CD4-positive, alpha-beta memory T cell (primary cell): ENCODE measurements around the gene MCTP2. TPM values are rescaled to one million over a fixed set of nuclear protein-coding genes. Genes with fewer than 3 reads are reported as not detected.

Experiments
- CTCF ChIA-PET: fragments of 350-600 bp; sonication (Branson Sonifier 250); formaldehyde crosslinking; loops from one replicate; lab custom pipeline; 2021; ENCODE audit warnings: inconsistent platforms; ENCODE audit not compliant: partially characterized antibody; lab: Charles Lee
- POLR2A ChIA-PET: fragments of 350-600 bp; sonication (Branson Sonifier 250); formaldehyde crosslinking; loops from one replicate; lab custom pipeline; 2021; ENCODE audit not compliant: partially characterized antibody; lab: Charles Lee
- DNase-seq, 5 donors: peaks; one replicate each; pipeline versions ENCODE4 v3.0.0 to v3.0.0-alpha.2; 2020 to 2022; ENCODE audit warnings: mixed read lengths in 1 of 5
- H3K27ac ChIP-seq: one replicate; pipeline ENCODE4 v1.7.0; 2013; ENCODE audit warnings: low read depth, low read length
- H3K27me3 ChIP-seq: 2 replicates; pipeline ENCODE4 v1.7.0; 2013; ENCODE audit warnings: mild to moderate bottlenecking, low read length, moderate library complexity; ENCODE audit not compliant: insufficient read depth
- H3K36me3 ChIP-seq: 2 replicates; pipeline ENCODE4 v1.7.0; 2013; ENCODE audit warnings: mild to moderate bottlenecking, low read length, moderate library complexity; ENCODE audit not compliant: insufficient read depth
- H3K4me1 ChIP-seq: 2 replicates; pipeline ENCODE4 v1.7.0; 2013; ENCODE audit warnings: mild to moderate bottlenecking, low read length, moderate library complexity; ENCODE audit not compliant: insufficient read depth
- H3K4me3 ChIP-seq, 2 donors: one replicate each; pipeline ENCODE4 v1.7.0; 2013; ENCODE audit warnings: low read length in 2 of 2, mild to moderate bottlenecking in 1 of 2
- H3K9me3 ChIP-seq, 2 donors: one replicate each; pipeline ENCODE4 v1.7.0; 2013; ENCODE audit warnings: low read length in 2 of 2, control low read depth in 1 of 2; ENCODE audit not compliant: control insufficient read depth in 1 of 2
- H3K27ac Mint-ChIP-seq, 7 donors: one replicate each; pipeline ENCODE4 v1.8.0; 2020 to 2021; ENCODE audit warnings: mixed read lengths in 7 of 7, mild to moderate bottlenecking in 6 of 7, inconsistent platforms in 3 of 7, moderate library complexity in 3 of 7
- H3K27me3 Mint-ChIP-seq, 2 donors: one replicate each; pipeline ENCODE4 v1.8.0; 2020 to 2021; ENCODE audit warnings: mixed read lengths in 2 of 2
- H3K36me3 Mint-ChIP-seq, 2 donors: one replicate each; pipeline ENCODE4 v1.8.0; 2020 to 2021; ENCODE audit warnings: mixed read lengths in 2 of 2, inconsistent platforms in 1 of 2, mild to moderate bottlenecking in 1 of 2
- H3K4me1 Mint-ChIP-seq, 4 donors: one replicate each; pipeline ENCODE4 v1.8.0; 2020 to 2021; ENCODE audit warnings: mixed read lengths in 4 of 4, mild to moderate bottlenecking in 1 of 4
- H3K4me3 Mint-ChIP-seq, 8 donors: one replicate each; pipeline ENCODE4 v1.8.0; 2020 to 2021; ENCODE audit warnings: mixed read lengths in 8 of 8, mild to moderate bottlenecking in 7 of 8, moderate library complexity in 6 of 8, inconsistent platforms in 3 of 8
- H3K9me3 Mint-ChIP-seq, 8 donors: one replicate each; pipeline ENCODE4 v1.8.0; 2020 to 2021; ENCODE audit warnings: mixed read lengths in 8 of 8, mild to moderate bottlenecking in 5 of 8, inconsistent platforms in 3 of 8, moderate library complexity in 1 of 8
- intact Hi-C: fragments of 100-400 bp; cut with micrococcal nuclease; formaldehyde crosslinking; loops from one replicate; pipeline ENCODE4 v1.15.1; 2023
- polyA plus RNA-seq, 2 donors: library from polyadenylated mRNA; unstranded; fragments of 300-500 nt; fragmentation: Illumina TruSeq; gene quantifications; one replicate each; pipeline ENCODE4 v1.2.3, GENCODE V29; 2021
- total RNA-seq, 2 experiments: library from RNA; stranded (reverse); gene quantifications; one replicate each; pipeline ENCODE4 v1.2.3, GENCODE V29; 2021

Gene MCTP2
- total and polyA plus RNA-seq, 4 experiments from 2014 or later = 2.0 to 19.6 (median 11.8) TPM

- Mint-ChIP-seq H3K4me3 (no peak overlapping the region), H3K27ac (no peak overlapping the region), H3K9me3 (no peaks in the 10 kb centered on the region), H3K36me3 (peaks cover 0 to 9% of the 10 kb centered on the region in 2 donors), H3K27me3 (no peaks in the 10 kb centered on the region), H3K4me1 (peaks cover 5 to 31% (median 13%) of the 10 kb centered on the region in 4 donors)
- no peak overlapping the region for H3K27ac ChIP-seq
- no peak for DNase-seq
- H3K27me3 ChIP-seq = no peaks in the 10 kb centered on the region
- no peaks in the 10 kb centered on the region for H3K4me1 ChIP-seq
- no peaks in the 10 kb centered on the region for H3K9me3 ChIP-seq
- POLR2A ChIA-PET = no interaction called here
- CTCF ChIA-PET = no interaction called here
- H3K4me3 ChIP-seq = no peak overlapping the region
- intact Hi-C loops = no loop called here
- H3K36me3 ChIP-seq = no peaks in the 10 kb centered on the region
Observed at GRCh38 chr15:94262201-94262600, 30.8 kb downstream of the MCTP2 start.

GRCh38 chr15:94263341-94264273 is 32.2 kb downstream of the MCTP2 start:
- H3K27me3 Mint-ChIP-seq = no peaks in the 10 kb centered on the region
- H3K9me3 Mint-ChIP-seq = no peaks in the 10 kb centered on the region
- ChIA-PET POLR2A (no interaction called here), CTCF (no interaction called here)
- DNase-seq = no peak
- intact Hi-C loops = no loop called here
- peaks cover 0 to 13% of the 10 kb centered on the region in 2 donors for H3K36me3 Mint-ChIP-seq
- Histone ChIP-seq H3K4me3 (no peak overlapping the region), H3K4me1 (no peaks in the 10 kb centered on the region), H3K36me3 (no peaks in the 10 kb centered on the region), H3K27ac (no peak overlapping the region), H3K27me3 (no peaks in the 10 kb centered on the region), H3K9me3 (no peaks in the 10 kb centered on the region)
- H3K4me1 Mint-ChIP-seq = peaks cover 9 to 27% (median 13%) of the 10 kb centered on the region in 4 donors
- peak overlapping the region in 1 of 7 donors; percentile 4 for H3K27ac Mint-ChIP-seq
- no peak overlapping the region for H3K4me3 Mint-ChIP-seq

GRCh38 chr15:94265009-94265408 is 33.6 kb downstream of the MCTP2 start:
- Histone ChIP-seq H3K27ac (no peak overlapping the region), H3K9me3 (no peaks in the 10 kb centered on the region), H3K4me1 (no peaks in the 10 kb centered on the region), H3K27me3 (no peaks in the 10 kb centered on the region), H3K36me3 (no peaks in the 10 kb centered on the region), H3K4me3 (no peak overlapping the region)
- ChIA-PET POLR2A (no interaction called here), CTCF (no interaction called here)
- no peaks in the 10 kb centered on the region for H3K9me3 Mint-ChIP-seq
- H3K27me3 Mint-ChIP-seq = no peaks in the 10 kb centered on the region
- H3K4me3 Mint-ChIP-seq = no peak overlapping the region
- intact Hi-C loops = no loop called here
- peaks cover 0 to 13% of the 10 kb centered on the region in 2 donors for H3K36me3 Mint-ChIP-seq
- DNase-seq = no peak
- peaks cover 9 to 26% (median 12%) of the 10 kb centered on the region in 4 donors for H3K4me1 Mint-ChIP-seq
- H3K27ac Mint-ChIP-seq = no peak overlapping the region

GRCh38 chr15:94265982-94266381 is 34.6 kb downstream of the MCTP2 start:
- Mint-ChIP-seq H3K27ac (no peak overlapping the region), H3K4me3 (no peak overlapping the region), H3K36me3 (peaks cover 0 to 9% of the 10 kb centered on the region in 2 donors), H3K9me3 (no peaks in the 10 kb centered on the region), H3K4me1 (peaks cover 9 to 21% (median 10%) of the 10 kb centered on the region in 4 donors), H3K27me3 (no peaks in the 10 kb centered on the region)
- Histone ChIP-seq H3K27ac (no peak overlapping the region), H3K36me3 (no peaks in the 10 kb centered on the region), H3K4me1 (no peaks in the 10 kb centered on the region), H3K27me3 (no peaks in the 10 kb centered on the region), H3K4me3 (no peak overlapping the region), H3K9me3 (no peaks in the 10 kb centered on the region)
- DNase-seq = no peak
- ChIA-PET CTCF (no interaction called here), POLR2A (no interaction called here)
- intact Hi-C loops = no loop called here

DNA sequence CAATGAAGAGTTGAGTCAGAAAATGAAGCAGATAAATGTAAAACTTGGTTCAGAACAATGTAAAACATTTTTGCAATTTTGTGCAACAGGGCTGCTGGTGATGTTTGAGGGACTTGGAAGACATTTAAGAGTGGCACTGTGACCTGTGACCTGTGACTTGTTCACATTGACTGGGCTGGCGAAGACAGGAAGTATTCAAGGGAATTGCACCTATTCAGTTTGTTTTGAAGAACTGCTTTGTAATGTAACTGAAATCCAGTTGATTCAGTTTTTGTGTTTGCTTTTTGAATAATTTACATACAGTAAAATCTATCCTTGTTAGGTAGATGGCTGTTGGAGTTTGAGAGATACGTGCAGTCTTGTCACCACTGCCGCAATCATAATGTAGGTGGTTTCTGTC is 35.4 kb downstream of the MCTP2 start:
- Mint-ChIP-seq H3K9me3 (no peaks in the 10 kb centered on the region), H3K27ac (peak overlapping the region in 1 of 7 donors; percentile 11), H3K4me1 (peaks cover 9 to 19% (median 10%) of the 10 kb centered on the region in 4 donors), H3K36me3 (peaks cover 0 to 7% of the 10 kb centered on the region in 2 donors), H3K4me3 (no peak overlapping the region), H3K27me3 (no peaks in the 10 kb centered on the region)
- Histone ChIP-seq H3K9me3 (no peaks in the 10 kb centered on the region), H3K36me3 (no peaks in the 10 kb centered on the region), H3K27me3 (no peaks in the 10 kb centered on the region), H3K4me1 (peaks cover 4% of the 10 kb centered on the region), H3K4me3 (no peak overlapping the region), H3K27ac (no peak overlapping the region)
- ChIA-PET CTCF (no interaction called here), POLR2A (no interaction called here)
- intact Hi-C loops = no loop called here
- no peak for DNase-seq

DNA sequence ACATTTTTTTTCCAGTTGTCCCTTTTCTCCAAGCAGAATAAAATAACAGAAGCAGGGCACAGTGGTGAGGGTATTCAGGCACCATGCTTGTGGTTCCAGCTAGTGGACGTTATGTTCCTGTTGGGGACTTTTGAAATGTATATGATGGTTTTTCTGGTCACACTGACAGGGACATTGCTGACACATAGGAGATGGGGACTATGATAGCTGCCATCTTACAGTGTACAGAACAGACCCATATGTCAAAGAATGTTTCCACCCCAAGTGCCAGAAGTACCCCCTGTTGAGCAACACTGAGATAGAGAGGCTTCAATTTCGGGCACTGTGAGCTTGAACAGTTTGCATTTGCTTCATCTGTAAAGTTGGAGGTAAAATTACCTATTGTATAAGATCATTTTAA is 38.6 kb downstream of the MCTP2 start:
- no peaks in the 10 kb centered on the region for H3K27me3 Mint-ChIP-seq
- DNase-seq = no peak
- H3K36me3 ChIP-seq = no peaks in the 10 kb centered on the region
- peak overlapping the region in 1 of 8 donors; percentile 41 for H3K4me3 Mint-ChIP-seq
- intact Hi-C loops = no loop called here
- H3K4me1 Mint-ChIP-seq = peaks cover 6 to 18% (median 11%) of the 10 kb centered on the region in 4 donors
- peaks cover 21% of the 10 kb centered on the region for H3K4me1 ChIP-seq
- peaks cover 0 to 7% of the 10 kb centered on the region in 2 donors for H3K36me3 Mint-ChIP-seq
- ChIA-PET POLR2A (interaction anchor here (0.7 kb wide), 1 partner anchor 65 kb away, joined by 3 read pairs; no protein-coding TSS in a partner anchor), CTCF (no interaction called here)
- H3K9me3 ChIP-seq = no peaks in the 10 kb centered on the region
- no peak overlapping the region for H3K4me3 ChIP-seq
- H3K27me3 ChIP-seq = no peaks in the 10 kb centered on the region
- H3K27ac Mint-ChIP-seq = no peak overlapping the region
- no peak overlapping the region for H3K27ac ChIP-seq
- peaks cover 0 to 2% (median 0%) of the 10 kb centered on the region in 8 donors for H3K9me3 Mint-ChIP-seq

GRCh38 chr15:94270570-94270969 is 39.2 kb downstream of the MCTP2 start:
- DNase-seq = no peak
- Mint-ChIP-seq H3K9me3 (peaks cover 0 to 2% (median 0%) of the 10 kb centered on the region in 8 donors), H3K4me1 (peaks cover 6 to 18% (median 11%) of the 10 kb centered on the region in 4 donors), H3K27me3 (no peaks in the 10 kb centered on the region), H3K4me3 (no peak overlapping the region), H3K27ac (no peak overlapping the region), H3K36me3 (peaks cover 0 to 7% of the 10 kb centered on the region in 2 donors)
- POLR2A ChIA-PET = no interaction called here
- H3K27ac ChIP-seq = no peak overlapping the region
- H3K27me3 ChIP-seq = no peaks in the 10 kb centered on the region
- H3K4me3 ChIP-seq = no peak overlapping the region
- CTCF ChIA-PET = no interaction called here
- H3K4me1 ChIP-seq = peaks cover 21% of the 10 kb centered on the region
- intact Hi-C loops = no loop called here
- no peaks in the 10 kb centered on the region for H3K36me3 ChIP-seq
- no peaks in the 10 kb centered on the region for H3K9me3 ChIP-seq
